ENCODE results near the gene CCL19.
A peak's percentile ranks its signal among the peaks of the same experiment; 100 is the strongest.

The CCL19 gene

GRCh38 chr9:34710023-34710422 is 18.9 kb upstream of the CCL19 start, which contains the start of gene CCL21:
Gene CCL21 (minus strand): TSS chr9:34710136. CDS start chr9:34710066, 70 bp downstream.
- H3K27me3 Mint-ChIP-seq (ENCODE audit: low read depth) = peaks cover 21% of the 10 kb centered on the region
- no peaks in the 10 kb centered on the region for H3K9me3 Mint-ChIP-seq
- H3K4me3 Mint-ChIP-seq = no peak within 1 kb of the TSS
- H3K27ac Mint-ChIP-seq = no peak within 1 kb of the TSS
- H3K4me1 Mint-ChIP-seq (ENCODE audit: low read depth) = no peaks in the 10 kb centered on the region
- no peak for DNase-seq (ENCODE audit: low spot score)
- no peaks in the 10 kb centered on the region for H3K36me3 Mint-ChIP-seq (ENCODE audit: low read depth)

GRCh38 chr9:34709196-34709978 is 18.3 kb upstream of the CCL19 start:
- no peak overlapping the region for H3K27ac Mint-ChIP-seq
- H3K4me1 Mint-ChIP-seq (ENCODE audit: low read depth) = no peaks in the 10 kb centered on the region
- H3K4me3 Mint-ChIP-seq = no peak overlapping the region
- peaks cover 19% of the 10 kb centered on the region for H3K27me3 Mint-ChIP-seq (ENCODE audit: low read depth)
- no peaks in the 10 kb centered on the region for H3K36me3 Mint-ChIP-seq (ENCODE audit: low read depth)
- H3K9me3 Mint-ChIP-seq = no peaks in the 10 kb centered on the region
- DNase-seq (ENCODE audit: low spot score) = no peak

GRCh38 chr9:34707130-34707529 is 16.1 kb upstream of the CCL19 start:
- peaks cover 7% of the 10 kb centered on the region for H3K27me3 Mint-ChIP-seq (ENCODE audit: low read depth)
- H3K36me3 Mint-ChIP-seq (ENCODE audit: low read depth) = no peaks in the 10 kb centered on the region
- H3K4me3 Mint-ChIP-seq = no peak overlapping the region
- H3K27ac Mint-ChIP-seq = no peak overlapping the region
- peaks cover under 1% of the 10 kb centered on the region for H3K4me1 Mint-ChIP-seq (ENCODE audit: low read depth)
- H3K9me3 Mint-ChIP-seq = no peaks in the 10 kb centered on the region
- no peak for DNase-seq (ENCODE audit: low spot score)

GRCh38 chr9:34701769-34702736 is 11.0 kb upstream of the CCL19 start:
- Mint-ChIP-seq H3K4me1 (ENCODE audit: low read depth) (peaks cover 12% of the 10 kb centered on the region), H3K27ac (no peak overlapping the region), H3K36me3 (ENCODE audit: low read depth) (no peaks in the 10 kb centered on the region), H3K27me3 (ENCODE audit: low read depth) (peaks cover 27% of the 10 kb centered on the region), H3K4me3 (peak overlapping the region; percentile 80), H3K9me3 (no peaks in the 10 kb centered on the region)
- DNase-seq (ENCODE audit: low spot score) = peak; percentile 69

- no peaks in the 10 kb centered on the region for H3K9me3 Mint-ChIP-seq
- peak; percentile 76 for DNase-seq (ENCODE audit: low spot score)
- no peak overlapping the region for H3K27ac Mint-ChIP-seq
- no peaks in the 10 kb centered on the region for H3K36me3 Mint-ChIP-seq (ENCODE audit: low read depth)
- H3K4me1 Mint-ChIP-seq (ENCODE audit: low read depth) = peaks cover 12% of the 10 kb centered on the region
- H3K4me3 Mint-ChIP-seq = peak overlapping the region; percentile 27
- peaks cover 27% of the 10 kb centered on the region for H3K27me3 Mint-ChIP-seq (ENCODE audit: low read depth)
These were observed 10.1 kb upstream of the CCL19 start for GRCh38 chr9:34701023-34701768.

- H3K4me3 Mint-ChIP-seq = no peak overlapping the region
- H3K9me3 Mint-ChIP-seq = no peaks in the 10 kb centered on the region
- H3K27me3 Mint-ChIP-seq (ENCODE audit: low read depth) = peaks cover 9% of the 10 kb centered on the region
- no peaks in the 10 kb centered on the region for H3K36me3 Mint-ChIP-seq (ENCODE audit: low read depth)
- no peaks in the 10 kb centered on the region for H3K4me1 Mint-ChIP-seq (ENCODE audit: low read depth)
- no peak for DNase-seq (ENCODE audit: low spot score)
- no peak overlapping the region for H3K27ac Mint-ChIP-seq
These were observed 3.7 kb upstream of the CCL19 start for GRCh38 chr9:34694811-34695210.

- H3K27ac Mint-ChIP-seq = no peak overlapping the region
- no peaks in the 10 kb centered on the region for H3K36me3 Mint-ChIP-seq (ENCODE audit: low read depth)
- no peak for DNase-seq (ENCODE audit: low spot score)
- H3K27me3 Mint-ChIP-seq (ENCODE audit: low read depth) = no peaks in the 10 kb centered on the region
- H3K4me1 Mint-ChIP-seq (ENCODE audit: low read depth) = no peaks in the 10 kb centered on the region
- H3K9me3 Mint-ChIP-seq = no peaks in the 10 kb centered on the region
- no peak overlapping the region for H3K4me3 Mint-ChIP-seq
These were observed 2.5 kb upstream of the CCL19 start for GRCh38 chr9:34693560-34693959.

- Mint-ChIP-seq H3K4me3 (no peak overlapping the region), H3K36me3 (ENCODE audit: low read depth) (no peaks in the 10 kb centered on the region), H3K27me3 (ENCODE audit: low read depth) (no peaks in the 10 kb centered on the region), H3K27ac (no peak overlapping the region), H3K9me3 (no peaks in the 10 kb centered on the region), H3K4me1 (ENCODE audit: low read depth) (no peaks in the 10 kb centered on the region)
- no peak for DNase-seq (ENCODE audit: low spot score)
These were observed 850 bp upstream of the CCL19 start for GRCh38 chr9:34691936-34692315.

- Mint-ChIP-seq H3K4me1 (ENCODE audit: low read depth) (no peaks in the 10 kb centered on the region), H3K36me3 (ENCODE audit: low read depth) (no peaks in the 10 kb centered on the region), H3K27me3 (ENCODE audit: low read depth) (no peaks in the 10 kb centered on the region), H3K4me3 (no peak overlapping the region), H3K27ac (no peak overlapping the region), H3K9me3 (no peaks in the 10 kb centered on the region)
- no peak for DNase-seq (ENCODE audit: low spot score)
These were observed 1.6 kb downstream of the CCL19 start for GRCh38 chr9:34689512-34689911.

GRCh38 chr9:34689116-34689470 is 2.0 kb downstream of the CCL19 start:
- no peaks in the 10 kb centered on the region for H3K27me3 Mint-ChIP-seq (ENCODE audit: low read depth)
- H3K27ac Mint-ChIP-seq = no peak overlapping the region
- H3K9me3 Mint-ChIP-seq = no peaks in the 10 kb centered on the region
- no peaks in the 10 kb centered on the region for H3K4me1 Mint-ChIP-seq (ENCODE audit: low read depth)
- no peak for DNase-seq (ENCODE audit: low spot score)
- no peaks in the 10 kb centered on the region for H3K36me3 Mint-ChIP-seq (ENCODE audit: low read depth)
- no peak overlapping the region for H3K4me3 Mint-ChIP-seq

GRCh38 chr9:34688329-34689115 is 2.6 kb downstream of the CCL19 start:
- Mint-ChIP-seq H3K36me3 (ENCODE audit: low read depth) (no peaks in the 10 kb centered on the region), H3K27me3 (ENCODE audit: low read depth) (no peaks in the 10 kb centered on the region), H3K4me1 (ENCODE audit: low read depth) (no peaks in the 10 kb centered on the region), H3K27ac (no peak overlapping the region), H3K9me3 (no peaks in the 10 kb centered on the region), H3K4me3 (no peak overlapping the region)
- DNase-seq (ENCODE audit: low spot score) = no peak

GRCh38 chr9:34687276-34688030 is 3.6 kb downstream of the CCL19 start:
- H3K4me1 Mint-ChIP-seq (ENCODE audit: low read depth) = no peaks in the 10 kb centered on the region
- H3K9me3 Mint-ChIP-seq = no peaks in the 10 kb centered on the region
- H3K27me3 Mint-ChIP-seq (ENCODE audit: low read depth) = no peaks in the 10 kb centered on the region
- no peak overlapping the region for H3K27ac Mint-ChIP-seq
- H3K4me3 Mint-ChIP-seq = no peak overlapping the region
- H3K36me3 Mint-ChIP-seq (ENCODE audit: low read depth) = no peaks in the 10 kb centered on the region
- DNase-seq (ENCODE audit: low spot score) = no peak

- Mint-ChIP-seq H3K27ac (no peak overlapping the region), H3K36me3 (ENCODE audit: low read depth) (no peaks in the 10 kb centered on the region), H3K27me3 (ENCODE audit: low read depth) (no peaks in the 10 kb centered on the region), H3K4me3 (no peak overlapping the region), H3K9me3 (no peaks in the 10 kb centered on the region), H3K4me1 (ENCODE audit: low read depth) (no peaks in the 10 kb centered on the region)
- no peak for DNase-seq (ENCODE audit: low spot score)
These were observed 4.3 kb downstream of the CCL19 start for GRCh38 chr9:34686732-34687131.

All from T-helper 2 cell treated with Interferon-gamma antibody and Interleukin-4, amounts not matched to agents 5 μg/mL and 100 μg/mL, for 36 hours (primary cell).